SK-N-SH (cell line): ENCODE results near the gene LRRC45.

Source experiments
- CTCF ChIP-seq: fragments of 200-600 bp; sonication (generic); IDR thresholded peaks from 2 replicates; pipeline ENCODE4 v1.6.1; 2017; ENCODE audit warnings: antibody characterized with exemption, mild to moderate bottlenecking, moderate library complexity
- FOXJ3 ChIP-seq: sonication (generic); formaldehyde crosslinking; IDR thresholded peaks from 2 replicates; pipeline ENCODE4 v1.5.1; 2020; ENCODE audit warnings: mild to moderate bottlenecking, missing genetic modification reagents
- IRF3 ChIP-seq: fragments of 150-350 bp; IDR thresholded peaks from 2 replicates; pipeline ENCODE4 v1.6.1; 2016; ENCODE audit warnings: mild to moderate bottlenecking, low read depth, low read length
- JUND ChIP-seq: IDR thresholded peaks from 2 replicates; pipeline ENCODE4 v1.4.0; 2012
- POLR2AphosphoS5 ChIP-seq: IDR thresholded peaks from 2 replicates; pipeline ENCODE4 v1.6.1; 2012; ENCODE audit warnings: low read depth, low read length
- REST ChIP-seq: IDR thresholded peaks from 2 replicates; pipeline ENCODE4 v1.6.1; 2012; ENCODE audit warnings: mild to moderate bottlenecking, low read depth, low read length, moderate library complexity

- TF ChIP-seq FOXJ3 (CRISPR knock-in tag) = no peak
- no peak; the same call in 1 of the 2 replicates for TF ChIP-seq POLR2AphosphoS5
- TF ChIP-seq CTCF = no peak
- no peak for TF ChIP-seq IRF3
- TF ChIP-seq JUND = no peak
- no peak for TF ChIP-seq REST
Observed at GRCh38 chr17:82037889-82038195, 14.7 kb downstream of the LRRC45 start.
